PC-9 (cell line): ENCODE results near the gene SIRT3. TPM values are rescaled to one million over a fixed set of nuclear protein-coding genes. Genes with fewer than 3 reads are reported as not detected.

Experiments
- BruUV-seq: library from RNA; stranded (reverse); fragments of 400-500 nt; replicated peaks from 2 replicates; lab custom pipeline; 2021; lab: Mats Ljungman, UMichigan
- CTCF ChIA-PET: fragments of 300-600 bp; sonication (Branson Sonifier 250); formaldehyde crosslinking; loops from one replicate; lab custom pipeline; 2022; ENCODE audit warnings: antibody characterized with exemption; lab: Charles Lee
- POLR2A ChIA-PET: fragments of 300-600 bp; sonication (Branson Sonifier 250); formaldehyde crosslinking; loops from one replicate; lab custom pipeline; 2022; ENCODE audit warnings: antibody characterized with exemption; ENCODE audit not compliant: unreplicated experiment; lab: Charles Lee
- DNase-seq, 2 experiments: peaks; one replicate each; pipeline versions ENCODE4 v3.0.0 to v3.0.0-alpha.2; 2015 to 2022; ENCODE audit warnings: mixed read lengths in 1 of 2
- H2AFZ ChIP-seq: fragments of 200-600 bp; sonication (generic); 2 replicates; pipeline ENCODE4 v1.8.1; 2017; ENCODE audit warnings: antibody characterized with exemption
- H3F3A ChIP-seq: fragments of 200-600 bp; sonication (generic); 2 replicates; pipeline ENCODE4 v1.8.1; 2017; ENCODE audit warnings: antibody characterized with exemption, mild to moderate bottlenecking, low read depth; ENCODE audit not compliant: insufficient read depth
- H3K27ac ChIP-seq: fragments of 200-600 bp; sonication (generic); 2 replicates; pipeline ENCODE4 v1.6.1; 2016; ENCODE audit warnings: mixed run types
- H3K27me3 ChIP-seq: fragments of 200-600 bp; sonication (generic); 2 replicates; pipeline ENCODE4 v1.6.1; 2016; ENCODE audit warnings: low read depth, mixed run types; ENCODE audit not compliant: insufficient read depth
- H3K36me3 ChIP-seq: fragments of 200-600 bp; sonication (generic); 2 replicates; pipeline ENCODE4 v1.6.1; 2016; ENCODE audit warnings: low read depth, mixed run types
- H3K4me1 ChIP-seq: fragments of 200-600 bp; sonication (generic); replicated peaks from 2 replicates; pipeline ENCODE4 v1.6.1; 2016; ENCODE audit warnings: mixed run types; ENCODE audit not compliant: insufficient read depth
- H3K4me2 ChIP-seq: fragments of 200-600 bp; sonication (generic); 2 replicates; pipeline ENCODE4 v1.6.1; 2017; ENCODE audit warnings: mixed run types
- H3K4me3 ChIP-seq: fragments of 200-600 bp; sonication (generic); 2 replicates; pipeline ENCODE4 v1.6.1; 2016; ENCODE audit warnings: mixed run types
- H3K79me2 ChIP-seq: fragments of 200-600 bp; sonication (generic); 2 replicates; pipeline ENCODE4 v1.6.1; 2017; ENCODE audit warnings: low read depth, mixed run types
- H3K9me2 ChIP-seq: fragments of 200-600 bp; sonication (generic); 2 replicates; pipeline ENCODE4 v1.8.1; 2017; ENCODE audit warnings: mild to moderate bottlenecking; ENCODE audit not compliant: insufficient read depth
- H3K9me3 ChIP-seq: fragments of 200-600 bp; sonication (generic); 2 replicates; pipeline ENCODE4 v1.8.1; 2016; ENCODE audit warnings: low read depth; ENCODE audit not compliant: insufficient read depth
- H4K20me1 ChIP-seq: fragments of 200-600 bp; sonication (generic); 2 replicates; pipeline ENCODE4 v1.8.1; 2017; ENCODE audit not compliant: insufficient read depth
- EZH2 ChIP-seq: fragments of 200-600 bp; sonication (generic); IDR thresholded peaks from 2 replicates; pipeline ENCODE4 v1.8.0; 2017; ENCODE audit warnings: antibody characterized with exemption, low read depth
- intact Hi-C: fragments of 100-400 bp; cut with micrococcal nuclease; formaldehyde crosslinking; loops from one replicate; pipeline ENCODE4 v1.10.0; 2022; ENCODE audit not compliant: unreplicated experiment
- total RNA-seq: library from RNA; stranded (reverse); gene quantifications from 2 replicates; pipeline ENCODE4 v1.2.3, GENCODE V29; 2021
- TF ChIP-seq, protein P1 (sequence below): fragments of 200-600 bp; sonication (generic); conservative IDR thresholded peaks from 2 replicates; pipeline ENCODE4 v1.6.1; 2017; ENCODE audit warnings: mixed run types, antibody characterized with exemption, mild to moderate bottlenecking, moderate library complexity

Gene SIRT3
- total RNA-seq, 1 experiment from 2014 or later = 26.0 TPM

DNA sequence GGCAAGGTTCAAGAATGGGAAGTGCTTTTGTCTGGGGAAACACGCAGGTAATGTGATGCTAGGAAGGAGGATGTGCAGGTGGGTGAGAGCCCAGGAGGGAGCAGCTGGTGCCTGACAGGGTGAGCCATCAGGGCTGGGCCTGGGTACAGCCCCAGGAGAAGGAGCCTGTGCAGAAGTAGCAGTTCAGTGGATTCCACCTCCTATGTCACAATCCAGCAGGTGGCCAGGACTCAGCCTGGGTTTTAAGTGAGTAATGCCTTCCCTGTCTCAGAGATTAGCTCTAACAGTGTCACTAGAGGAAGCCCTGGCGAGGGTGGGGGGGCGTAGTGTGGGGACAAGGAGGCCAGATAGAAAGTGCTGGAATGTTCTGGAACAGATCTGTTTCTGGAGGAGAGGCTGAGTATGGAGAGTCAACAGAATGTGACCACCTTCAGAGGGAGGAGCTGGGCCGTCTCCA lies 20.5 kb downstream of the SIRT3 start:
- H3K4me1 ChIP-seq = no peaks in the 10 kb centered on the region
- H3K9me3 ChIP-seq = no peaks in the 10 kb centered on the region
- DNase-seq = no peak
- TF ChIP-seq, protein P1, sequence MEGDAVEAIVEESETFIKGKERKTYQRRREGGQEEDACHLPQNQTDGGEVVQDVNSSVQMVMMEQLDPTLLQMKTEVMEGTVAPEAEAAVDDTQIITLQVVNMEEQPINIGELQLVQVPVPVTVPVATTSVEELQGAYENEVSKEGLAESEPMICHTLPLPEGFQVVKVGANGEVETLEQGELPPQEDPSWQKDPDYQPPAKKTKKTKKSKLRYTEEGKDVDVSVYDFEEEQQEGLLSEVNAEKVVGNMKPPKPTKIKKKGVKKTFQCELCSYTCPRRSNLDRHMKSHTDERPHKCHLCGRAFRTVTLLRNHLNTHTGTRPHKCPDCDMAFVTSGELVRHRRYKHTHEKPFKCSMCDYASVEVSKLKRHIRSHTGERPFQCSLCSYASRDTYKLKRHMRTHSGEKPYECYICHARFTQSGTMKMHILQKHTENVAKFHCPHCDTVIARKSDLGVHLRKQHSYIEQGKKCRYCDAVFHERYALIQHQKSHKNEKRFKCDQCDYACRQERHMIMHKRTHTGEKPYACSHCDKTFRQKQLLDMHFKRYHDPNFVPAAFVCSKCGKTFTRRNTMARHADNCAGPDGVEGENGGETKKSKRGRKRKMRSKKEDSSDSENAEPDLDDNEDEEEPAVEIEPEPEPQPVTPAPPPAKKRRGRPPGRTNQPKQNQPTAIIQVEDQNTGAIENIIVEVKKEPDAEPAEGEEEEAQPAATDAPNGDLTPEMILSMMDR = no peak
- TF ChIP-seq EZH2 = no peak
- ChIA-PET POLR2A (interaction anchor here (0.6 kb wide), 2 partner anchors 21 to 192 kb away, joined by 5 to 16 read pairs; partner anchors contain the start of gene PSMD13), CTCF (no interaction called here)
- H4K20me1 ChIP-seq = no peaks in the 10 kb centered on the region
- peaks cover 5% of the 10 kb centered on the region for H3K79me2 ChIP-seq
- no peak overlapping the region for H2AFZ ChIP-seq
- intact Hi-C loops = no loop called here
- no peaks in the 10 kb centered on the region for H3K27me3 ChIP-seq
- H3K27ac ChIP-seq = no peak overlapping the region
- H3K4me2 ChIP-seq = no peak overlapping the region
- no peaks in the 10 kb centered on the region for H3K9me2 ChIP-seq
- no TSS peak for BruUV-seq
- H3F3A ChIP-seq = peaks cover 18% of the 10 kb centered on the region; the same call in 1 of the 2 replicates
- H3K4me3 ChIP-seq = no peak overlapping the region
- H3K36me3 ChIP-seq = no peaks in the 10 kb centered on the region

DNA sequence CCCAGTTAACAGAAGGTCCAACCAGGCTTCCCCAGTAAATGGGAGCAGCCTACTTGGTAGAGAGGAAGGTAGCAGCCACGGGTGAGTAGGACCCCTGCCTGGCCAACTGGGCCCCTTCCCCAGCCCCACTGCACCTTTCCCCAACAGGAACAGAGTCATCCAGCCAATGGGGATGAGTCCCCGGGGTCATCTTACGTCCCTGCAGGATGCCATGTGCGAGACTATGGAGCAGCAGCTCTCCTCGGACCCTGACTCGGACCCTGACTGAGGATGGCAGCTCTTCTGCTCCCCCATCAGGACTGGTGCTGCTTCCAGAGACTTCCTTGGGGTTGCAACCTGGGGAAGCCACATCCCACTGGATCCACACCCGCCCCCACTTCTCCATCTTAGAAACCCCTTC lies 22.1 kb downstream of the SIRT3 start:
- no peaks in the 10 kb centered on the region for H3K36me3 ChIP-seq
- intact Hi-C loops = no loop called here
- H3K4me2 ChIP-seq = no peak overlapping the region
- no peaks in the 10 kb centered on the region for H3K9me3 ChIP-seq
- no peaks in the 10 kb centered on the region for H3K9me2 ChIP-seq
- H2AFZ ChIP-seq = no peak overlapping the region
- peaks cover 20% of the 10 kb centered on the region for H3K79me2 ChIP-seq
- no peaks in the 10 kb centered on the region for H3K27me3 ChIP-seq
- TF ChIP-seq EZH2 = no peak
- TF ChIP-seq, protein P1 = no peak
- no peaks in the 10 kb centered on the region for H4K20me1 ChIP-seq
- ChIA-PET POLR2A (no interaction called here), CTCF (no interaction called here)
- H3K4me1 ChIP-seq = peaks cover 11% of the 10 kb centered on the region
- DNase-seq = no peak
- no peak overlapping the region for H3K4me3 ChIP-seq
- BruUV-seq = no TSS peak
- peaks cover 18% of the 10 kb centered on the region; the same call in 1 of the 2 replicates for H3F3A ChIP-seq
- no peak overlapping the region for H3K27ac ChIP-seq

DNA sequence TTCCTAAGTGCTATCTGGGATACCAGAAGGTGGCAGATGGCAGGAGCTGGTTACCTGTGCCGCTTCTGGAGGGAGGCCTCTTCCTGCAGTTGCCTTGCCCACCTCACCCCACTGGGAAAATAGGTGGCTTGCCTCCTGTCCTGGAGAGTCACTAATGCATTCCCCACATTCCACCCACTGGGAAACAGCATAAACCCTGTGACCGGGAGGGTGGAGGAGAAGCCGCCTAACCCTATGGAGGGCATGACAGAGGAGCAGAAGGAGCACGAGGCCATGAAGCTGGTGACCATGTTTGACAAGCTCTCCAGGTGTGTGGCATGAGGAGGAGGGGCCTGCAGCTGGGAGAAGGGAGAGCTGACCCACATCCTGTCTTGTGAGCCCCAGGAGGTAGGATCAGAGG lies 23.0 kb downstream of the SIRT3 start:
- no peak for TF ChIP-seq EZH2
- TF ChIP-seq, protein P1 = no peak
- ChIA-PET POLR2A (no interaction called here), CTCF (interaction anchor here (0.5 kb wide), 1 partner anchor 181 kb away, joined by 4 read pairs; the partner anchor contains the start of gene PKP3)
- Histone ChIP-seq H3K4me1 (peaks cover 11% of the 10 kb centered on the region), H3K9me2 (no peaks in the 10 kb centered on the region), H3K9me3 (no peaks in the 10 kb centered on the region), H3K36me3 (no peaks in the 10 kb centered on the region), H3K27ac (no peak overlapping the region), H3F3A (peaks cover 21% of the 10 kb centered on the region), H2AFZ (no peak overlapping the region), H3K4me3 (no peak overlapping the region), H3K27me3 (no peaks in the 10 kb centered on the region), H3K79me2 (peaks cover 25% of the 10 kb centered on the region), H4K20me1 (no peaks in the 10 kb centered on the region), H3K4me2 (no peak overlapping the region)
- intact Hi-C loops = no loop called here
- no TSS peak for BruUV-seq
- DNase-seq = no peak
